ENCODE measurements around the gene RBBP7.
A peak's percentile ranks its signal among the peaks of the same experiment; 100 is the strongest.

Gene RBBP7

DNA sequence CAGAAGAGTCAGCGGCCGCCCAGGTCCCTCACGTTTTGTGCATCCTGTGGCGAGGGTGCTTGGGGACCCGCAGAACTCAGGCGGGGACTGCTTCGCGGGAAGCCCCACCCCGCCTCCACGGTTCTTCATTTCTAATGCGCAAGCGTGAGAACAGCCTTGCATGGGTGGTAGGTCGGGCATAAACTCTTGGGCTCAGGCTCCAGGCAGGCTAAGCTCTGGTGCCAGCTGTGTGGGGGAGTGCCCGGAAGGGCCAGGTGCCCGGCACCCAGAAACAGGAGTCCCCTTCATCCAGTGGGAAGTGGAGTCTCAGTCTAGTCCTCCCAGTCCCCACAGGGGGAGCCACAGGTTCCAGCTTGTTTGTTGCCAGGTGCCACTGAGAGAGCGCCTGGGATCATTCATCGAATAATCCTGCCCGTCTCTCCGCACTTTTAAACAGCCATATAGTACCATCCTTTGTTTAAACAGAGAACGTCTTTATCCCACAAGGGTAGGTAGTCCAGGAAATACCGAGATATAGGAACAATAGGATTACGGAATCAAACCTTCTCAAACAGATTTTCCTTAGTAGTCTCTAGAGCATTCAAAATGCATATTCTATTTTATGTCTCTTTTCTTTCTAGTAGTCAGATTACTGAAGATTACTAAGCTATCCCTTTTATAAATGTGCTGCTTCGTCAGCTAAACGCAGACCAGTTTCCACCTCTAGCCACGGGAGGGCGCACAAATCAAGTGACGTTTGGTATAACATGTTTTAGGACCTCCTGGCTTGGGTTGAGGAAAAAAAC, 12.7 kb upstream of the RBBP7 start:
- DNase-seq (ENCODE audit: low read depth, low spot score) = no peak
- POLR2A ChIA-PET = interaction anchor here (1.0 to 1.6 kb wide), 2 partner anchors 12 to 45 kb away, joined by 3 to 7 read pairs; partner anchors contain the start of gene RBBP7
- TF ChIP-seq, protein P1, sequence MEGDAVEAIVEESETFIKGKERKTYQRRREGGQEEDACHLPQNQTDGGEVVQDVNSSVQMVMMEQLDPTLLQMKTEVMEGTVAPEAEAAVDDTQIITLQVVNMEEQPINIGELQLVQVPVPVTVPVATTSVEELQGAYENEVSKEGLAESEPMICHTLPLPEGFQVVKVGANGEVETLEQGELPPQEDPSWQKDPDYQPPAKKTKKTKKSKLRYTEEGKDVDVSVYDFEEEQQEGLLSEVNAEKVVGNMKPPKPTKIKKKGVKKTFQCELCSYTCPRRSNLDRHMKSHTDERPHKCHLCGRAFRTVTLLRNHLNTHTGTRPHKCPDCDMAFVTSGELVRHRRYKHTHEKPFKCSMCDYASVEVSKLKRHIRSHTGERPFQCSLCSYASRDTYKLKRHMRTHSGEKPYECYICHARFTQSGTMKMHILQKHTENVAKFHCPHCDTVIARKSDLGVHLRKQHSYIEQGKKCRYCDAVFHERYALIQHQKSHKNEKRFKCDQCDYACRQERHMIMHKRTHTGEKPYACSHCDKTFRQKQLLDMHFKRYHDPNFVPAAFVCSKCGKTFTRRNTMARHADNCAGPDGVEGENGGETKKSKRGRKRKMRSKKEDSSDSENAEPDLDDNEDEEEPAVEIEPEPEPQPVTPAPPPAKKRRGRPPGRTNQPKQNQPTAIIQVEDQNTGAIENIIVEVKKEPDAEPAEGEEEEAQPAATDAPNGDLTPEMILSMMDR (IDR thresholded peaks at IDR 0.05; ENCODE audit: insufficient read depth, low read length, missing control alignments) = peak; percentile 64
- peak overlapping the region; percentile 46 for H3K4me3 ChIP-seq (ENCODE audit: low read depth, low read length)
- CTCF ChIA-PET = interaction anchor here (0.6 to 6.4 kb wide), 27 partner anchors 9 to 1086 kb away, joined by 3 to 82 read pairs (median 6); partner anchors contain the start of gene RBBP7

DNA sequence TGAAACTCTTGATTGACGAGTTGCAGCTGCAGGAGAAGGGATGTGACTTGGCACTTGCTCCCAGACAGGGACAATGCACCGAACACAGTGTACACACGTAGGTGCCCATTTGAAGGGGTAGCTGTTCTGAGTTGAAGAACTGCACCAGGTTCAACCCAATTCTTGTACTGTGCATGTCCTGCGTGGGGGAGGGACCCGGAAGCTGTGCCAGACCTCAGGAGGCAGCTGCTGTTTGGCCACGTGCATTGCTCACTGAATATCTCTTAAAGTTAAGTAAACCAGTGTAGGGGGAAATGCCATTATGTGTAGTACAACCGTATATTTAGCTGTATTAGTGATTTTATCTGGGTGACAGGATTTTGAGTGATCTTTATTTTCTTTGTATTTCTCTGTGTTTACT, 12.0 kb upstream of the RBBP7 start:
- H3K4me3 ChIP-seq (ENCODE audit: low read depth, low read length) = peak overlapping the region; percentile 46
- CTCF ChIA-PET = interaction anchor here (0.6 to 6.4 kb wide), 19 partner anchors 9 to 1085 kb away, joined by 3 to 82 read pairs (median 6); no protein-coding TSS in a partner anchor
- no peak for DNase-seq (ENCODE audit: low read depth, low spot score)
- TF ChIP-seq, protein P1 (IDR thresholded peaks at IDR 0.05; ENCODE audit: insufficient read depth, low read length, missing control alignments) = no peak
- POLR2A ChIA-PET = interaction anchor here (1.6 kb wide), 1 partner anchor 11 kb away, joined by 7 read pairs; the partner anchor contains the start of gene RBBP7

DNA sequence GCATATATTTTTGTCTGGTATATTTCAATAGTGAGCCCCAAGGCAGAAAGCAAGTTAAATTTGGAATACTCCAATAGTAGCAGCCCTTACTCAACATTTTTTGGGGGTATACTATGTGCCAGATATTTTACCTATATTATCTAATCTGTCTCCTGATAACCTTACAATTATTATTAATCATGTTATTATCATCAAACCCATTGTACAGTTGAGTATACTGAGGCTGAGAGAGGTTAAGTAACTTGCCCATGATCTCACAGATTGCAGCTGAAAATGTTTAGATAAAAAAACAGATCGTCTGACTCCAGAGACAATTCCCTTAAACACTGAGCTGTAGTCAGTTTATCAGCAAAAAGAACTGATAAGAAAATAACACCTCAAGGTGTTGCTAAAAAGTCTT, 6.5 kb upstream of the RBBP7 start:
- H3K4me3 ChIP-seq (ENCODE audit: low read depth, low read length) = no peak overlapping the region
- POLR2A ChIA-PET = no interaction called here
- no peak for DNase-seq (ENCODE audit: low read depth, low spot score)
- TF ChIP-seq, protein P1 (IDR thresholded peaks at IDR 0.05; ENCODE audit: insufficient read depth, low read length, missing control alignments) = no peak
- CTCF ChIA-PET = interaction anchor here (1.2 to 1.6 kb wide), 2 partner anchors 8 to 170 kb away, joined by 4 read pairs; no protein-coding TSS in a partner anchor

DNA sequence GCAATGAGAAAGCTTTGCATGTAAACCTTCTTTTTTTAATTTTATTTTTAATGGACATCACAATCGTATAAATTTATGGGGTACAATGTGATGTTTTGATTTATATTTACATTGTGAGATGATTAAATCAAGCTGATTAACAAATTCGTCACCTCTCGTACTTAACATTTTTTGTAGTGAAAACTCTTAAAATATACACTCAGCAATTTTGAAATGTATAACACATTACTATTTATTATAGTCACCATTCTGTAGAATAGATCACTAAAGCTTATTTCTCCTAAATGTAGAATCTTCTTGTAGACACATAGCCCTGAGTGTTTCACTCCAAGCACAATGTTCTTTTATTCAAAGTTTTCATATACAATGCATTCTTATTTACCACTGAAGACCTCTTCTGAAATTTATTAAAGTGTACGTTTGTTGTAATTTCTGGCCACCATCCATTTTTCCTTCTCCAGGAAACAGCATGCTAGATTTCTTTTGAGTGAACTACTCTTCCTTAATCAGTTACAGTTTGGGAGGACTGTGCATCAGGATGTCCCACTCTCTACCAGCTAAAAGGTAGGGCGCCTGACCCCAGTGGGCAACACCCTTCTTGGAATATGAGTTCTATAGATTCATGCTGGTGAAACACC, 4.4 kb upstream of the RBBP7 start:
- TF ChIP-seq, protein P1 (IDR thresholded peaks at IDR 0.05; ENCODE audit: insufficient read depth, low read length, missing control alignments) = no peak
- DNase-seq (ENCODE audit: low read depth, low spot score) = no peak
- H3K4me3 ChIP-seq (ENCODE audit: low read depth, low read length) = no peak overlapping the region
- ChIA-PET POLR2A (no interaction called here), CTCF (interaction anchor here (1.4 to 2.9 kb wide), 3 partner anchors 9 to 48 kb away, joined by 4 to 21 read pairs (median 7); no protein-coding TSS in a partner anchor)

DNA sequence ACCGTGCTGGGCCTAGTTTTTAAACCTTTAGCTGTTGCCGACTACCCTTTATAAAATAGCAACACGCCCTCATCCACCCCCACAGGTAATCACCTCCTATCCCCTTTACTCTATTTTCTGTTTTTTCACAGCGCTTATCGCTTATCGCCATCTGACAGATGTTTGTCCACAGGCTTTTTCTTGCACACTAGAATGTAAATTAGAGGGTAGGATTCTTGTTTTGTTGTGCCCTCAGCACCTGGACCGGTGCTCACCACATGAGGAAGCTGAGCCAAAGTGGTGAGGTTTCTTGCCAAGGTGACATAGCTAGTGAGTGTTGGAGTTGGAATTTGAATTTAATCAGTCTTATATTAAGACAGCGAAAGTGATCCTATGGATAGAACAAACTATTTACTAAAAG, 2.9 kb upstream of the RBBP7 start:
- DNase-seq (ENCODE audit: low read depth, low spot score) = no peak
- TF ChIP-seq, protein P1 (IDR thresholded peaks at IDR 0.05; ENCODE audit: insufficient read depth, low read length, missing control alignments) = no peak
- ChIA-PET POLR2A (no interaction called here), CTCF (interaction anchor here (1.2 to 2.9 kb wide), 2 partner anchors 10 to 20 kb away, joined by 3 to 21 read pairs; no protein-coding TSS in a partner anchor)
- no peak overlapping the region for H3K4me3 ChIP-seq (ENCODE audit: low read depth, low read length)

Data from AG04449 (cell line).